Esophagus squamous epithelium (tissue), 5 donors: ENCODE data around the gene MS4A2. TPM values are rescaled to one million over a fixed set of nuclear protein-coding genes. Genes with fewer than 3 reads are reported as not detected.

Source experiments
- DNase-seq: peaks from one replicate; lab custom pipeline; 2025; lab: John Stamatoyannopoulos, UW
- H3K27ac ChIP-seq, 4 donors: fragments of 200-600 bp; sonication (generic); one replicate each; pipeline ENCODE4 v1.5.1; 2016 to 2019; ENCODE audit warnings: mild to moderate bottlenecking in 1 of 4
- H3K27me3 ChIP-seq, 4 donors: fragments of 200-600 bp; sonication (generic); 1 replicate in 3 of 4; 2 replicates in 1 of 4; pipeline versions ENCODE4 v1.5.1 to v1.6.0; 2017 to 2021; ENCODE audit warnings: antibody characterized with exemption in 1 of 4
- H3K36me3 ChIP-seq, 3 donors: fragments of 200-600 bp; sonication (generic); one replicate each; pipeline ENCODE4 v1.5.1; 2016 to 2019
- H3K4me1 ChIP-seq, 3 donors: fragments of 200-600 bp; sonication (generic); one replicate each; pipeline ENCODE4 v1.5.1; 2017 to 2019
- H3K4me3 ChIP-seq, 4 donors: fragments of 200-600 bp; sonication (generic); 1 replicate in 3 of 4; 2 replicates in 1 of 4; pipeline ENCODE4 v1.5.1; 2016 to 2019; ENCODE audit warnings: mild to moderate bottlenecking in 2 of 4, moderate library complexity in 1 of 4
- H3K9me3 ChIP-seq, 3 donors: fragments of 200-600 bp; sonication (generic); one replicate each; pipeline ENCODE4 v1.5.1; 2016 to 2019
- CTCF ChIP-seq, 6 experiments: fragments of 450-650 bp in 4 of 6; fragments of 200-600 bp in 2 of 6; sonication (generic) in 2 of 6; IDR thresholded peaks; one replicate each; pipeline ENCODE4 v1.5.1; 2016 to 2019; ENCODE audit warnings: antibody characterized with exemption in 6 of 6, mild to moderate bottlenecking in 4 of 6, moderate library complexity in 4 of 6
- POLR2A ChIP-seq, 4 donors: fragments of 450-650 bp; IDR thresholded peaks; one replicate each; pipeline ENCODE4 v1.6.1; 2017; ENCODE audit warnings: antibody characterized with exemption in 4 of 4, mild to moderate bottlenecking in 4 of 4, moderate library complexity in 3 of 4
- WGBS, 2 donors: methylation state at CpG; one replicate each; pipeline ENCODE4 v1.1.5; 2018; 5-methylcytosine and 5-hydroxymethylcytosine counted together
- intact Hi-C: fragments of 100-400 bp; cut with DNase I; formaldehyde crosslinking; loops from one replicate; pipeline ENCODE4 v1.15.0; 2022
- total RNA-seq, 4 donors: library from RNA; depleted of rRNA; stranded (reverse); fragments of >200 nt; gene quantifications; one replicate each; pipeline ENCODE4 v1.1.0, GENCODE V29; 2016
- donor health status: DM: yes; HTN: yes; CAD: no.

MS4A2 gene
- total RNA-seq, 4 donors from 2014 or later, result 0.12 to 13.2 TPM; not detected in 2

DNA sequence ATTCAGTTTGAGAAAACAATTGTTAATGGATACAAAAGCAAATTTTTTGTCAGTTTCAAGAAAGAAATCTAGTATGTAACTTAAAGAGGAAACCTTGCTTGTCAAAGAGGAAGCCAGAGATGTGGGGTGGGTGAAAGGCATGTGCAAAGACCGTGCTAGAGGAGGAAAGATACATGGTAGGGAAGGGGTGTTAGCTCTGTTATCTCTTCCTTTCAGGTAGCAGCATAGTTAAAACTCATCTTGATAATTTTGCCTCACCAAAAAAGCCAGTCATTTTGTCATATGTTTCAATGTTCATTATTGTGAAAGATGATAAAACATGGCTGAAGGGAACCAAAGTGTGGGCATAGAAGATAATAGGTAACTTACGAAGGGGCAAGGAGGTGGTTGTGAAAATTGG, 2.6 kb upstream of the MS4A2 start:
- Histone ChIP-seq H3K4me3 (no peak overlapping the region), H3K27ac (no peak overlapping the region), H3K36me3 (no peaks in the 10 kb centered on the region), H3K4me1 (no peaks in the 10 kb centered on the region), H3K27me3 (no peaks in the 10 kb centered on the region), H3K9me3 (no peaks in the 10 kb centered on the region)
- TF ChIP-seq CTCF (IDR thresholded peaks at IDR 0.05) (no peak), POLR2A (IDR thresholded peaks at IDR 0.05) (no peak)
- no peak for DNase-seq
- WGBS, 2 donors, result 60 to 61% methylated on average over 2 of the region's 2 CpGs
- intact Hi-C loops, result no loop called here

DNA sequence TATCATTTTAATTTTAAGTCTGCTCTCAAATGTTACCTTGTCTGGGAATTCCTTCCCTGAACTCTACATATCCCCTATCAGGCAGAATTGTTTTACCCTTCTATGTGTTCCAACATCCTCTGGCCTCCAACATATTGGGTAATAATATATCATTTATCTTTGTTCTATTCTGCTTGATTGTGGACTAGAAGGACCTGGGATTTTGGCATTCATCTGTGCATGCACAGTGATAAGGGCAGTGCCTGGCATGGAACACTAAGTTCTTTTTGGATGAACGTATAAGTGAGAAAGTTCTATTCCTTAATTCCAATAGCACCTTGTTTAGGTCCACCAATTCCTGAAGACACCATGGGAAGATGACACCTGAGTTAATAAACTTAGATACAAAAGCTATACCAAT, 1.2 kb upstream of the MS4A2 start:
- TF ChIP-seq POLR2A (IDR thresholded peaks at IDR 0.05) (no peak), CTCF (IDR thresholded peaks at IDR 0.05) (no peak)
- Histone ChIP-seq H3K4me3 (no peak overlapping the region), H3K36me3 (no peaks in the 10 kb centered on the region), H3K4me1 (no peaks in the 10 kb centered on the region), H3K9me3 (no peaks in the 10 kb centered on the region), H3K27ac (no peak overlapping the region), H3K27me3 (no peaks in the 10 kb centered on the region)
- intact Hi-C loops, result no loop called here
- 67 to 88% methylated on average over 1 of the region's 1 CpG for WGBS, 2 donors
- no peak for DNase-seq

- 50 to 68% methylated on average over 4 of the region's 4 CpGs for WGBS, 2 donors
- no peak for TF ChIP-seq CTCF (IDR thresholded peaks at IDR 0.05)
- no peak for TF ChIP-seq POLR2A (IDR thresholded peaks at IDR 0.05)
- no peaks in the 10 kb centered on the region for H3K36me3 ChIP-seq
- intact Hi-C loops, result no loop called here
- H3K27ac ChIP-seq, result no peak overlapping the region
- H3K9me3 ChIP-seq, result no peaks in the 10 kb centered on the region
- H3K4me1 ChIP-seq, result no peaks in the 10 kb centered on the region
- no peak for DNase-seq
- H3K27me3 ChIP-seq, result no peaks in the 10 kb centered on the region
- H3K4me3 ChIP-seq, result no peak overlapping the region
Observed at GRCh38 chr11:60095477-60096120, 7.1 kb downstream of the MS4A2 start.

DNA sequence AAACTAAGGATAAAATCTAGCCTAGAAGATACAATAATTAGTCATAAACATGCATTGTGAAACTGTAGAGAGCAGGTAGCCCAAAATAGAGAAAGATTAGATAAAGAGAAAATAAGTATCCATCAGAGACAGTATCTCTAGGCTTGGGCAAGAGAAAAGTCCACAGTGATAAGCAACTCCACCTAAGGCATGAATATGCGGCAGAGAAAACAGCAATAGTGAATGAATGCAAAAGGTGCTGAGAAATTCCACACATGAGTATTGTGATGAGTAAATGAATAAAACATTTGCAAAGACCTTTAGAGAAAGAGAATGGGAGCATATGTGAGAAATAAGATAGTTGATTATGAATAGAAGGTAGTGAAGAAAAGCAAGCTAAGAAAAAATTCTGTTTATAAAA, 8.7 kb downstream of the MS4A2 start:
- no peak overlapping the region for H3K27ac ChIP-seq
- intact Hi-C loops, result no loop called here
- H3K4me3 ChIP-seq, result no peak overlapping the region
- no peaks in the 10 kb centered on the region for H3K36me3 ChIP-seq
- DNase-seq, result no peak
- TF ChIP-seq POLR2A (IDR thresholded peaks at IDR 0.05) (no peak), CTCF (IDR thresholded peaks at IDR 0.05) (no peak)
- no peaks in the 10 kb centered on the region for H3K4me1 ChIP-seq
- H3K27me3 ChIP-seq, result no peaks in the 10 kb centered on the region
- 89 to 90% methylated on average over 1 of the region's 1 CpG for whole genome bisulfite sequencing, 2 donors
- no peaks in the 10 kb centered on the region for H3K9me3 ChIP-seq

GRCh38 chr11:60098508-60098907, 10.0 kb downstream of the MS4A2 start:
- Histone ChIP-seq H3K36me3 (no peaks in the 10 kb centered on the region), H3K27ac (no peak overlapping the region), H3K27me3 (no peaks in the 10 kb centered on the region), H3K9me3 (no peaks in the 10 kb centered on the region), H3K4me1 (no peaks in the 10 kb centered on the region), H3K4me3 (no peak overlapping the region)
- no peak for DNase-seq
- intact Hi-C loops, result no loop called here
- no peak for TF ChIP-seq CTCF (IDR thresholded peaks at IDR 0.05)
- no peak for TF ChIP-seq POLR2A (IDR thresholded peaks at IDR 0.05)
